ENCODE results near the gene SUGP1.
"Not testable (repeated sequence)": the region's sequence is repeated elsewhere in the genome, so short reads cannot be mapped to it uniquely, and the experiment has no call there.

SUGP1 gene

DNA sequence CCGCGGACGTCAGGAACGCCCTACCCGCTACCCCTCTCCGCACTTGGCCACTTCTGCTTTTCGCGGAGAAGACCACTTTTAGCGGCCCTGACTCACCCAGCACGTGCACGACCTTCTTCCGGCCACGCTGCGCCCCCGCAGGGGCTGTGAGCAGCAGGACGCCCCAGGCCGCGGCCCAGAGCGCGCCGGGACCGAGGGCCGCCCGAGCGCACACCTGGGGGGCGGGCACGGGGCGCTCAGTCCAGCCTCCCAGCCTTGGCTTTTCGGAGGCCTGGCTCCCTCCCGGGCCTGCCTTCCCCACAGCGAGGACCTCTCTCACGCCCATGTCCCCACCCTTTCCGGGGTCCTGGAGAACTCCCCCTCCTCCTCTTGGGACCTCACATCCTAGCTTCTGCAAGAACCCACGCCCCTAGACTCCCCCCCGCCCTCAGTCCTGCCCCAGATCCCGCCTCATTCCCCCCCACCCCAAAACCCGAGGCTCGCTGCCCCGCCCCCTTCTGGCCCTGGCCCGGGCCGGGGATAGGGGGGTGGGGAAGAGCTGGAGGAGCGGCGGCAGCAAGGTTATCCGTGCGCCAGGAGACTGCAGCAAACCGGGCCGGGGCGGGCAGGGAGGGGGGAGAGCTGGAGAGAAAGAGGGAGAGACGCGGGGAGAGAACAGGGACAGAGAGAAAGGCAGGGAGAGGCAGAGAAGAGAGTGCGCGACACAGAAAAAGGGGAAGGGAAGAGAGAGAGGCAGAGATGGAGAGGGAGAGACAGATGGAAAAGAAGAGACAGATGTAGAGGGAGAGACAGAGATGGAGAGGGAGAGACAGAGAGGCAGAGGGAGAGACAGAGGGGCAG is 58.7 kb downstream of the SUGP1 start:
- peak; percentile 52 for DNase-seq

DNA sequence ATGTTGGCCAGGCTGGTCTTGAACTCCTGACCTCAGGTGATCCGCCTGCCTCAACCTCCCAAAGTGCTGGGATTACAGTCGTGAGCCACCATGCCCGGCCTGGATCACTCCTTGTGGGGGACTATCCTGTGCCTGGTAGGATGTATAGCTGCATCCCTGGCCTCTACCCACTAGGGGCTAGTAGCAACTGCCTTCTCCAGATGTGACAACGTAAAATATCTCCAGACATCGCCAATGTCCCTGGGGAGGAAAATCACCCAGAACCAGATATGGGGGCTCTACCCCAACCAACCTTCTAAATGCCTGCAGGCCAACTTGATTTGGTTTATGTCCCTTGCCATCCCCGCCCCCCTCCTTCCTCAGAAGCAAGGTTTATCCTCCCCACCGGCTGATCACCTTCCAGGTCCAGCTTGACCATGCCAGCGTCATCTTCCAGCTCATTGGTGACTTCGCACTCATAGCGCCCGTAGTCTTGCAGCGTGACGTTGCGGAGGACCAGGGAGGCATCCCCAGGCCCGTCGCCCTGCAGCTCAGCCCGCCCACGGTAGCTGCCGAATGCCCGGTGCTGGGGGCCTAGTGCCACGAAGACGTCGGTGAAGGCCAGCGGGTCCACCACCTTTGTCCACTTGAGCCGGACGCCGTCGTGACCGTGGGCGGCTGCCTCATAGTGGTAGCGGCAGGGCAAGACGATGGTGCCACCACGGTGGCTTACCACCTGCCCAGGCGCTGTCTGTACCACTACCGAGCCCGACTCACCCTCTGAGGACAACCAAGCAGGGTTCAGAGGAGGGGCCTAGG is 59.7 kb downstream of the SUGP1 start:
- no peak for DNase-seq

DNA sequence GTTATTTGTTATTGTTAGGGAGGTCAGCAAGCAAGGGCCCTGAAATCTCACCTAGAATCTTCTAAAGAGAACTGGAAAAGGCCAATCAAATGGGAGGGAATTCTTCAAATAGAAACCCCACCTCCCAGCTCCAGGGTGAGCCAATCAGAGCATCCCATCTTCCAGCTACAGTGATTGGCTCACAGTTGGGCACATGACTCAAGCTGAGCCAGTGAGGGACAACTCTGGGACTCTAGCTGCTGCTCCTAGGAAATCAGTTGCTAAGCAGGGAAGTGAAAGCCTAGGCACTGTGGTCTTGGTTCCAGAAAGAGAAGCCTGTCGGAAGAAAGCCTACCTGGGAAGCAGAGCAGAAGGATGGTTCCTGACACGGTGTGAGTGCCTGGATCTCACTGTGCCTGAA is 60.6 kb downstream of the SUGP1 start:
- DNase-seq: no peak

- DNase-seq: no peak
Observed at GRCh38 chr19:19258589-19259338, 61.5 kb downstream of the SUGP1 start.

GRCh38 chr19:19257836-19258588 is 62.3 kb downstream of the SUGP1 start:
- no peak for DNase-seq

DNA sequence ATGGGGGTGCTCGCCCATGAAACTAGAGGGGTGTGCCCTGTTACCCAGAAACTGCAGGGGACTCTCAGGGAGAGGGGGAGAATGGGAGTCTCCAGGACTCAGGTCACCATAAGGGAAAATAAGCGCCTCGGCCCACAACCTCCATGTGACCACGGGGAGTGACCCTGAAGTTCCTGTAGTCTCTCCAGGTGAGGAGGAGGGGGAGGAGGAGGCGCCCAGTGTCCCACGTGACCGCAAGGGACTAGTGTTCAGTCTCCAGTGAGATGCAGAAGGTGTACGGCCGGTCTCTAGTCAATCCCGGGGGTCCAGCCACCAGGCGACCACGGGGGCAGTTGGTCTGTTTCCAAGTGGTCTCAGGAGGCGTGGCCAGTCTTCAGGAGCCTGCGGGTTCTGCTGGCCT is 63.2 kb downstream of the SUGP1 start:
- no peak for DNase-seq

GRCh38 chr19:19256072-19256969 is 64.0 kb downstream of the SUGP1 start:
- DNase-seq: no peak

- not testable (repeated sequence) for DNase-seq
Observed at GRCh38 chr19:19253409-19253808, 66.9 kb downstream of the SUGP1 start.

DNA sequence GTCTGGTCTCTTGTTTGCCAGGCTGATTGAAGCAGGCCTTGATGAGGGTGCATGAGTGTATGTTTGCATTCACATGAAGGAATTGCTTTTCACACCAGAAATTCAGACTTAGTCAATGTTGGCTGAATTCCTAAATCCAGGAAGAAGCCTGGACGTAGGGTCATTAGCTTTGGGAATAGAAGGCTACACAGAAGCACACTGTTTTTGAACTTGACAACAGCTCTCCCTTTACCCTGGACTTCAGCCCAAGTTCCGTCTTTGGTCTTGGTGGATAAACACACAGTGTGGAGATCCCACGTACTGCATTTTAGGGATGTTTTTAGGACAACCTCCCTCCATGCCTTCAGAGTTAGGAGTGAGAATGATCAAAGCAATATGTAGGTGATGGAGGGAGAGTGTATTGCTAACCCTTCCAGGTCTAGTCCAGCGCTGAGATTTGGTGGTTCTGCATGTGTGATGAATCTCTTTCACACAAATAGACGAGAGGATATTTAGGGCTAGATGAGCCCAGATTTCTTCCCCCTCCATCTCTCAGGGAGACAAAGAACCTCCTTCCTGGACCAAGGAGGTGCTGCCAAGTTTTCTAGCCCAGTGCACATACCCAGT is 70.0 kb downstream of the SUGP1 start:
- no peak for DNase-seq

- no peak for DNase-seq
Observed at GRCh38 chr19:19240476-19240875, 79.8 kb downstream of the SUGP1 start.

DNA sequence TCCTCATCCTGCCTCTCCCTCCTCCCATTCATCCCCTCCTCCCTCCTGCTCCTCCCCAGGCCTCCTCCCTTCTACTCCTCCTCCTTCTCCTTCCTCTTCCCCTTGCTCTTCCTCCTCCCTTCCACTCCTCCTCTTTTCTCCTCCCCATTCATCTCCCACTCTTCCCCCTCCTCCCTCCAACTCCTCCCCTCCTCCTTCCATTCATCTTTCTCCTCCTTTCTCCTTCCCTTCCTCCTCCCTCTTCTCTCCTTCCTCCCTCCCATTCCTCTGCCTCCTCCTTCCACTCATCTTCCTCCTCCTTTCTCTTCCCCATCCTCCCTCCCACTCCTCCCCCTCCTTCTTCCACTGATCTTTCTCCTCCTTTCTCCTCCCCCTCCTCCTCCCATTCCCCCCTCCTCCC is 80.6 kb downstream of the SUGP1 start:
- DNase-seq: no peak

- DNase-seq: no peak
Observed at GRCh38 chr19:19238126-19238894, 82.0 kb downstream of the SUGP1 start.

DNA sequence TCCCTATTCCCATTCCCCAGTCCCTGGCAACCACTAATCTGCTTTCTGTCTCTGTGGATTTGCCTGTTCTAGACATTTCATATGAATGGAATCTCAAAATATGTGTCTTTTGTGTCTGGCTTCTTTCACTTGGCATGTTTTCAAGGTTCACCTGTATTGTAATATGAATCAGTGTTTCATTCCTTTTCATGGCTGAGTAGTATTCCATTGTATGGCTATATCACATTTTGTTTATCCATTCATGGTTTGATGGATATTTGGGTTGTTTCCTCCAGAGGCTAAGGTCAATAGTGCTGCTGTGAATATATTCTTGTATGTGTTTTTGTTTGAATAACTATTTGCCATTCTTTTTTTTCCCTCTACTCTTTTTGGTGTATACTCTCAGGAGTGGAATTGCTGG is 84.1 kb downstream of the SUGP1 start:
- DNase-seq: no peak

GRCh38 chr19:19234220-19234816 is 86.0 kb downstream of the SUGP1 start:
- DNase-seq: no peak

DNA sequence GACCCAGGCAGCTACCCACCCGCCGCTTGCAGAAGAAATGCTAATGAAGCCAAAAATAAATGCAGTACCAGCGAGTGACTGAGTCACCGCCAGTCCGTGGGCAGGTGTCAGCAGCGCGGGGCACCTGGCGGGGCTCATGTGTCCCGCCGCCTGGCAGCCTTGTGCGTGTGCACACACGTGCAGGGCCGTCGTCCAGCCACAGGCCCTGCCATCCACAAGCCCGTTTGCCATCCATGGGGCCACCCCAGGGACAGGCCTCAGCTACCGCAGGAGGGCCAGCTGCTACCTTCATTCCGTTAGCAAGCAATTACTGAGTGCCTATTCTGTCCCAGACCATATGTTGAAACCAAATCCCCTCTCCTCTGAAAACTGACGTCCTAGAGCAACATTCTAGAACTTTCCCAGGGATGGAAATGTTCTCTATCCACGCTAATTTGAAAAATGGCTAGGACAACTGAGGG is 88.0 kb downstream of the SUGP1 start:
- DNase-seq: no peak

DNA sequence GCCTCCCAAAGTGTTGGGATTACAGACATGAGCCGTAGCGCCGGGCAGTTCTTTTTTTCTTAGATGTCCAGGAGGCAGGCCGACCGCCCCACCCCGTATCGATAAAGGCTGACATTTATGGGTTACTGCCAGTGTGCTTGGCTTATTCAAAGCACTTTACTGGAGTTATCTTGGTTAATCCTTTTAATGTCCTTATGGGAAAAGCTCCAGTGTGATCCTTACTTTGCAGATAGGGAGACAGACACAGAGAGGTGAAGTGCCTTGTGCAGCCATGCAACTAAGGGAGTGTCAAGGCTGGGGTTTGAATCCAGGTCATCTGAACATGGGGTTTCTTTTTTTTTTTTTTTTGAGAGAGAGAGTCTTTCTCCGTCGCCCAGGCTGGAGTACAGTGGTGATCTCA is 89.3 kb downstream of the SUGP1 start:
- no peak for DNase-seq

GRCh38 chr19:19229701-19230100 is 90.6 kb downstream of the SUGP1 start:
- DNase-seq: no peak

GRCh38 chr19:19227217-19227616 is 93.1 kb downstream of the SUGP1 start:
- no peak for DNase-seq

DNA sequence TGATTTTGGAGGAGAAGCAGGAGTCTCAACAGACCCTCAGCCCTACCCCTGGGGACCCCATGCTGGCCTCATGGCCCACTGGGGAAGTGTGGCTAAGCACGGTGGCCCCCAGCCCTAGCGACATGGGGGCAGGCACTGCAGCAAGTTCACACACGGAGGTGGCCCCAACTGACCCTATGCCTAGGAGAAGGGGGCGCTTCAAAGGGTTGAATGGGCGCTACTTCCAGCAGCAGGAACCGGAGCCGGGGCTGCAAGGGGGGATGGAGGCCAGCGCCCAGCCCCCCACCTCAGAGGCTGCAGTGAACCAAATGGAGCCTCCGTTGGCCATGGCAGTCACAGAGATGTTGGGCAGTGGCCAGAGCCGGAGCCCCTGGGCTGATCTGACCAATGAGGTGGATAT is 93.6 kb downstream of the SUGP1 start:
- DNase-seq: no peak

DNA sequence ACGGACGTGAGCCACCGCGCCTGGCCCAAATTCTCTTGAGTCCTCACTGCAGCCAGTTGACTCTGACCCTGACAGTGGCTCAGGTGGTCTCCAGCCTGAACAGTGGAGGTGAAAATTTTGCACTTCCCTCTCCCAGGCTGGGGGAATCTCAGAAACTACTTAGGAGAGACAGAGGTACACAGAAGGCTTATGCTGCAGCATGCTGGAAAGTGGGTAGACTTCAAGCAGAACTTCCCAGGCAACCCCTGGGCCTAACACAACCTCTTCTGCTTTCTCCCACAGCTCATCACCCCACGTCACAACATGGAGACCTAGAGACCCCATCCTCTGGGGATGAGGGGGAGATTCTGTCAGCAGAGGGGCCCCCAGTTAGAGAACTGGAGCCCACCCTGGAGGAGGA is 94.1 kb downstream of the SUGP1 start:
- no peak for DNase-seq
